ENCODE results near the gene PRRT3. TPM values are rescaled to one million over a fixed set of nuclear protein-coding genes. Genes with fewer than 3 reads are reported as not detected.
A peak's percentile ranks its signal among the peaks of the same experiment; 100 is the strongest.

The PRRT3 gene
- 1 to 10 TPM in 1 of 2 donors, under 1 TPM in 1; 0.97 to 1.4 TPM for total RNA-seq
- long read RNA-seq, partial matches to known transcripts = 1 of 3 reads
- long read RNA-seq, other reads (novel, unspliced or antisense) = 2 of 3 reads

GRCh38 chr3:9951962-9952805 lies at the start of gene PRRT3:
Gene PRRT3, minus strand, starts transcription at chr3:9952408. Its CDS starts 2,293 bp downstream, at chr3:9950115.
- intact Hi-C loops (cut with DNase I) = no loop called here
- DNase-seq (peak; percentile 42), ATAC-seq (peak; percentile 57 to 61)

GRCh38 chr3:10000686-10001085 lies 48.5 kb upstream of the PRRT3 start:
- ATAC-seq = no peak
- no peak for DNase-seq

GRCh38 chr3:9994086-9994844 lies 42.1 kb upstream of the PRRT3 start:
- ATAC-seq = peak in 1 of 2 donors; percentile 34
- no peak for DNase-seq
- intact Hi-C loops (cut with DNase I) = no loop called here

More at GRCh38 chr3:10000686-10001085, 48.5 kb upstream of the PRRT3 start:
- intact Hi-C loops (cut with DNase I) = no loop called here

GRCh38 chr3:9986230-9986725 lies 34.1 kb upstream of the PRRT3 start:
- peak; percentile 56 to 64 for ATAC-seq
- intact Hi-C loops (cut with DNase I) = no loop called here
- DNase-seq = no peak

- ATAC-seq (no peak), DNase-seq (no peak)
- intact Hi-C loops (cut with DNase I) = no loop called here
Measured at GRCh38 chr3:9980251-9980650, 28.0 kb upstream of the PRRT3 start.

GRCh38 chr3:9978710-9979305 lies 26.6 kb upstream of the PRRT3 start:
- ATAC-seq (no peak), DNase-seq (no peak)
- intact Hi-C loops (cut with DNase I) = no loop called here

GRCh38 chr3:9976721-9977709 lies 24.8 kb upstream of the PRRT3 start:
- DNase-seq = peak; percentile 81
- ATAC-seq = peak; percentile 98 to 99
- intact Hi-C loops (cut with DNase I) = no loop called here

- no peak for DNase-seq
- no peak for ATAC-seq
- intact Hi-C loops (cut with DNase I) = no loop called here
Measured at GRCh38 chr3:9970020-9970652, 17.9 kb upstream of the PRRT3 start.

GRCh38 chr3:9969632-9970019 lies 17.4 kb upstream of the PRRT3 start:
- no peak for DNase-seq
- intact Hi-C loops (cut with DNase I) = no loop called here

GRCh38 chr3:9966841-9967240 lies 14.6 kb upstream of the PRRT3 start:
- ATAC-seq (no peak), DNase-seq (no peak)
- intact Hi-C loops (cut with DNase I) = no loop called here

More at GRCh38 chr3:9969632-9970019, 17.4 kb upstream of the PRRT3 start:
- ATAC-seq = no peak

GRCh38 chr3:9965200-9965875 lies 13.1 kb upstream of the PRRT3 start:
- ATAC-seq (no peak), DNase-seq (no peak)
- intact Hi-C loops (cut with DNase I) = no loop called here

GRCh38 chr3:9957214-9957613 lies 5.0 kb upstream of the PRRT3 start:
- DNase-seq = no peak
- intact Hi-C loops (cut with DNase I) = no loop called here
- ATAC-seq = no peak

- intact Hi-C loops (cut with DNase I) = no loop called here
- ATAC-seq (no peak), DNase-seq (no peak)
Measured at GRCh38 chr3:9955611-9956352, 3.6 kb upstream of the PRRT3 start.

- intact Hi-C loops (cut with DNase I) = no loop called here
- no peak for DNase-seq
- no peak for ATAC-seq
Measured at GRCh38 chr3:9955067-9955502, 2.9 kb upstream of the PRRT3 start.

- DNase-seq (no peak), ATAC-seq (no peak)
Measured at GRCh38 chr3:9951598-9951961, 628 bp downstream of the PRRT3 start.

GRCh38 chr3:9951126-9951525 lies 1.1 kb downstream of the PRRT3 start:
- intact Hi-C loops (cut with DNase I) = no loop called here
- DNase-seq = no peak
- ATAC-seq = no peak

More at GRCh38 chr3:9951598-9951961, 628 bp downstream of the PRRT3 start:
- intact Hi-C loops (cut with DNase I) = no loop called here

GRCh38 chr3:9949626-9950025 lies 2.6 kb downstream of the PRRT3 start:
- intact Hi-C loops (cut with DNase I) = no loop called here
- ATAC-seq (no peak), DNase-seq (no peak)

Measured in left cardiac atrium (tissue), 4 donors.